Vagina (tissue), 2 donors: ENCODE data around the gene ZNF407. TPM values are rescaled to one million over a fixed set of nuclear protein-coding genes. Genes with fewer than 3 reads are reported as not detected.

Source experiments
- DNase-seq, 2 donors: peaks; one replicate each; pipeline ENCODE4 v3.0.0-alpha.2; 2017; ENCODE audit errors: extremely low spot score in 2 of 2
- H3K27ac ChIP-seq: fragments of 200-600 bp; sonication (generic); one replicate; pipeline ENCODE4 v1.5.1; 2019
- H3K27me3 ChIP-seq: fragments of 200-600 bp; sonication (generic); one replicate; pipeline ENCODE4 v1.5.1; 2019
- H3K36me3 ChIP-seq, 2 donors: fragments of 200-600 bp; sonication (generic); one replicate each; pipeline ENCODE4 v1.5.1; 2017 to 2019
- H3K4me1 ChIP-seq: fragments of 200-600 bp; sonication (generic); one replicate; pipeline ENCODE4 v1.5.1; 2019
- H3K4me3 ChIP-seq, 2 donors: fragments of 200-600 bp; sonication (generic); 1 replicate in 1 of 2; 2 replicates in 1 of 2; pipeline ENCODE4 v1.5.1; 2016 to 2019
- H3K9me3 ChIP-seq: fragments of 200-600 bp; sonication (generic); one replicate; pipeline ENCODE4 v1.5.1; 2019
- POLR2A ChIP-seq, 2 donors: fragments of 450-650 bp; IDR thresholded peaks; one replicate each; pipeline ENCODE4 v1.6.1; 2017; ENCODE audit warnings: antibody characterized with exemption in 2 of 2, mild to moderate bottlenecking in 2 of 2, moderate library complexity in 2 of 2
- POLR2AphosphoS5 ChIP-seq, 2 donors: sonication (generic); formaldehyde crosslinking; IDR thresholded peaks; one replicate each; pipeline ENCODE4 v1.9.0; 2017; ENCODE audit warnings: antibody characterized with exemption in 2 of 2, mild to moderate bottlenecking in 2 of 2, low read depth in 1 of 2; ENCODE audit not compliant: insufficient read depth in 1 of 2
- intact Hi-C: fragments of 100-400 bp; cut with DNase I; formaldehyde crosslinking; loops from one replicate; pipeline ENCODE4 v1.15.1; 2023
- total RNA-seq: library from RNA; depleted of rRNA; stranded (reverse); fragments of >200 nt; gene quantifications from one replicate; pipeline ENCODE4 v1.2.3, GENCODE V29; 2016
- TF ChIP-seq, protein P1 (sequence below), 3 experiments: fragments of 450-650 bp in 2 of 3; fragments of 200-600 bp in 1 of 3; sonication (generic) in 1 of 3; IDR thresholded peaks; one replicate each; pipeline ENCODE4 v1.5.1; 2017 to 2019; ENCODE audit warnings: antibody characterized with exemption in 3 of 3, mild to moderate bottlenecking in 2 of 3, moderate library complexity in 2 of 3

The ZNF407 gene
- total RNA-seq, 1 donor from 2014 or later = 15.5 TPM

DNA sequence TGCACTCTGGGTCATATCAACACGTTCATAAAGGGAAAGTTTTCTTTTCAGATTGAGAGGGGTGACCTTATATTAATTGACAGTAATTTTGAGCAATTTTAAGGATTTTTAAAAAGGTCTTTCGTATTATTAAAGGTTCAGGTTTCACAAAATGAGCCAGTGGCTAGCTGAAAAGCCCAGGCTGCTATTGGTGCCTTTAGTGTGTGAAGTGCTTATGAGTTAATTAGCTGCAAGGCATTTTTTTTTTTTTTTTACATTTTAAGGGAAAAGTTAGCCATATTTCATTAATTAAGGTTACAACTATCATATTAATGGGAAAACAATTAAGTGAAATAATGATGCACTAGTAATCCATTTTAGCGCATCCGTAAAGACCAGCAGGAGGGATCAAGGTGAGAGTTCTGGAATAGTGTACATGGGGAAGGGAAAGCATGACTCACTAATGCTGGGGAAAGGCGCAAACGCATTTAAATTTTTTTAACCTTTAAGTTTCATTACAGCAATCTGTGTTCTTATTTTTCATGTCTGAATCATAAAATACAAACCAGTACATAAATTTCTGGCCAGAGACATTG, 200.0 kb downstream of the ZNF407 start:
- Histone ChIP-seq H3K36me3 (no peaks in the 10 kb centered on the region), H3K27me3 (no peaks in the 10 kb centered on the region), H3K4me3 (no peak overlapping the region), H3K4me1 (peaks cover 10% of the 10 kb centered on the region), H3K27ac (no peak overlapping the region), H3K9me3 (no peaks in the 10 kb centered on the region)
- DNase-seq = no peak
- intact Hi-C loops = no loop called here
- no peak for TF ChIP-seq POLR2AphosphoS5 (IDR thresholded peaks at IDR 0.05; ENCODE audit: insufficient read depth in 1 of 2, low read depth in 1 of 2)
- TF ChIP-seq POLR2A (IDR thresholded peaks at IDR 0.05) = no peak
- TF ChIP-seq, protein P1, sequence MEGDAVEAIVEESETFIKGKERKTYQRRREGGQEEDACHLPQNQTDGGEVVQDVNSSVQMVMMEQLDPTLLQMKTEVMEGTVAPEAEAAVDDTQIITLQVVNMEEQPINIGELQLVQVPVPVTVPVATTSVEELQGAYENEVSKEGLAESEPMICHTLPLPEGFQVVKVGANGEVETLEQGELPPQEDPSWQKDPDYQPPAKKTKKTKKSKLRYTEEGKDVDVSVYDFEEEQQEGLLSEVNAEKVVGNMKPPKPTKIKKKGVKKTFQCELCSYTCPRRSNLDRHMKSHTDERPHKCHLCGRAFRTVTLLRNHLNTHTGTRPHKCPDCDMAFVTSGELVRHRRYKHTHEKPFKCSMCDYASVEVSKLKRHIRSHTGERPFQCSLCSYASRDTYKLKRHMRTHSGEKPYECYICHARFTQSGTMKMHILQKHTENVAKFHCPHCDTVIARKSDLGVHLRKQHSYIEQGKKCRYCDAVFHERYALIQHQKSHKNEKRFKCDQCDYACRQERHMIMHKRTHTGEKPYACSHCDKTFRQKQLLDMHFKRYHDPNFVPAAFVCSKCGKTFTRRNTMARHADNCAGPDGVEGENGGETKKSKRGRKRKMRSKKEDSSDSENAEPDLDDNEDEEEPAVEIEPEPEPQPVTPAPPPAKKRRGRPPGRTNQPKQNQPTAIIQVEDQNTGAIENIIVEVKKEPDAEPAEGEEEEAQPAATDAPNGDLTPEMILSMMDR (IDR thresholded peaks at IDR 0.05) = no peak

- no peak for DNase-seq
- no peaks in the 10 kb centered on the region for H3K27me3 ChIP-seq
- H3K4me1 ChIP-seq = peaks cover 10% of the 10 kb centered on the region
- no peak for TF ChIP-seq POLR2A (IDR thresholded peaks at IDR 0.05)
- TF ChIP-seq POLR2AphosphoS5 (IDR thresholded peaks at IDR 0.05; ENCODE audit: insufficient read depth in 1 of 2, low read depth in 1 of 2) = no peak
- TF ChIP-seq, protein P1 (IDR thresholded peaks at IDR 0.05) = no peak
- H3K27ac ChIP-seq = no peak overlapping the region
- no peaks in the 10 kb centered on the region for H3K36me3 ChIP-seq
- H3K4me3 ChIP-seq = no peak overlapping the region
- intact Hi-C loops = no loop called here
- H3K9me3 ChIP-seq = no peaks in the 10 kb centered on the region
Observed at GRCh38 chr18:74799542-74799941, 201.9 kb downstream of the ZNF407 start.

GRCh38 chr18:74800098-74800497, 202.4 kb downstream of the ZNF407 start:
- Histone ChIP-seq H3K9me3 (no peaks in the 10 kb centered on the region), H3K4me1 (peaks cover 10% of the 10 kb centered on the region), H3K27ac (no peak overlapping the region), H3K4me3 (no peak overlapping the region), H3K36me3 (no peaks in the 10 kb centered on the region), H3K27me3 (no peaks in the 10 kb centered on the region)
- intact Hi-C loops = no loop called here
- no peak for DNase-seq
- TF ChIP-seq, protein P1 (IDR thresholded peaks at IDR 0.05) = no peak
- TF ChIP-seq POLR2AphosphoS5 (IDR thresholded peaks at IDR 0.05; ENCODE audit: insufficient read depth in 1 of 2, low read depth in 1 of 2) (no peak), POLR2A (IDR thresholded peaks at IDR 0.05) (no peak)

- DNase-seq = no peak
- H3K9me3 ChIP-seq = no peaks in the 10 kb centered on the region
- H3K27ac ChIP-seq = no peak overlapping the region
- no peak overlapping the region for H3K4me3 ChIP-seq
- TF ChIP-seq POLR2A (IDR thresholded peaks at IDR 0.05) (no peak), POLR2AphosphoS5 (IDR thresholded peaks at IDR 0.05; ENCODE audit: insufficient read depth in 1 of 2, low read depth in 1 of 2) (no peak)
- TF ChIP-seq, protein P1 (IDR thresholded peaks at IDR 0.05) = no peak
- H3K4me1 ChIP-seq = no peaks in the 10 kb centered on the region
- H3K36me3 ChIP-seq = no peaks in the 10 kb centered on the region
- intact Hi-C loops = no loop called here
- no peaks in the 10 kb centered on the region for H3K27me3 ChIP-seq
Observed at GRCh38 chr18:74803117-74803516, 205.4 kb downstream of the ZNF407 start.

GRCh38 chr18:74803769-74804168, 206.1 kb downstream of the ZNF407 start:
- intact Hi-C loops = no loop called here
- Histone ChIP-seq H3K9me3 (no peaks in the 10 kb centered on the region), H3K4me3 (no peak overlapping the region), H3K4me1 (no peaks in the 10 kb centered on the region), H3K27me3 (no peaks in the 10 kb centered on the region), H3K36me3 (no peaks in the 10 kb centered on the region), H3K27ac (no peak overlapping the region)
- TF ChIP-seq, protein P1 (IDR thresholded peaks at IDR 0.05) = no peak
- TF ChIP-seq POLR2A (IDR thresholded peaks at IDR 0.05) = no peak
- TF ChIP-seq POLR2AphosphoS5 (IDR thresholded peaks at IDR 0.05; ENCODE audit: insufficient read depth in 1 of 2, low read depth in 1 of 2) = no peak
- DNase-seq = no peak
